GM19351 (cell line): ENCODE measurements around the gene PAQR9.

Source experiments
- ATAC-seq: cut with Tn5 transposase; IDR thresholded peaks from one replicate; pipeline ENCODE4 v1.9.1; 2021; ENCODE audit warnings: mild to moderate bottlenecking, moderate library complexity; ENCODE audit not compliant: unreplicated experiment

Gene PAQR9

DNA sequence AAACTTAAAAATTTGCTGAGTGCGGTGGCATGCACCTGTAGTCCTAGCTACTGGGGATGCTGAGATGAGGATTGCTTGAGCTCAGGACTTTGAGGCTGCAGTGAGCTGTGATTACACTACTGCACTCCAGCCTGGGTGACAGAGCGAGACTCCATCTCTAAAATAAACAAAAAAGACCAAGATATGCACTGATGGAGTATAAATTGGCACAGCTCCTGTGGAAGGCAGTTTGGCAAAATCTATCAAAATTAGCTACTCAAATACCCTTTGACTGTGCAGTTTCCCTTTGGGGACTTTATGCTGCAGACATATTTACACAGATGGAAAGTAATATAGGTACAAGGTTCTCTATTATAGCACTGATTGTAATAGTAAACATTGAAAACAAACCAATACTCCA lies 19.8 kb upstream of the PAQR9 start:
- ATAC-seq = no peak

DNA sequence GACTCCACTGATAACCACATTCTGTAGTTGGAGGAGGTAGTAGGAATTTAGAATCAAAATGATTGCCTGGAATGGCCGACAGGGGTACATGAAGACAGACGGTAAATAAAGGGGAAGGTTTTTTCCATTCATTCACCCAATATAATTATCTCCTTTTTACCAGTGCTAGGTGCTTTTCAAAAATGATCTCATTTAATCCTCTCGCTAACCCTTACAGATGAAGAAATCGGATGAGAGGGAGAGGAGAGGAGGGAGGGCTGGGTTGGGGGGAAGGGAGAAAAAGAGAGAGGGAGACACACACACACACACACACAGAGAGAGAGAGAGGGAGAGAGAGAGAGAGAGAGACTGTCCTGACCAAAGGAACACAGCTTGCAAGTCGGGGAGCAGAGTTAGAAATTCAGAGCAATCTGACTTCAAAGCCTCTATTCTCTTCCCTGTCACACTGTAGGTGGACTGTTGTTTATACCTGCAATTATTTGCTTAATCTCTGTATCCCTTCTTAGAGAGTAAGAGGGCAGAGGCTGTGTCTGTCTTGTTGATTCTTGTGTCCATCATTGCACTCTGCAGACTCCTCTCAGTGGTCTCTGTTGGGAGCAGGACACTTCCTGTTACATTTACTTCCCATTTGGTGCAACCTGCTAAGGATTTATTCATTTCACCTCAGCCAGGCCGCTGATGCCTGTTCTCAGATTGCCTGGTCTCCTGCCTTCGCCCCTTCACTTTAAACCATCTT lies 18.7 kb upstream of the PAQR9 start:
- no peak for ATAC-seq

DNA sequence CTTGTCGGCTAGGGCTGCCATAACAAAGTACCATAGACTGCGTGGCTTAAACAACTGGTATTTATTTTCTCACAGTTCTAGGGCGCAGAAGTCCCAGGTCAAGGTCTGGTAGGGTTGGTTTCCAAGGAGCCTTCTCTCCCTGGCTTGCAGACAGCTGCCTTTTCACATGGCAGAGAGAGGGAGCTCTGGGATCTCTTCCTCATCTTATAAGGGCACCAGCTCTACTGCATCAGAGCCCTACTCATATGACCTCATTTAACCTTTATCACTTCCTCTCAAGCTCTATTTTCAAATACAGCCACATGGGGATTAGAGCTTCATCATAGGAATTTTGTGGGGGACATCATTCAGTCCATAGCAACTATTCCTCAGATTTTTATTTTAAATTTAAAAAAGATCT lies 17.6 kb upstream of the PAQR9 start:
- no peak for ATAC-seq

DNA sequence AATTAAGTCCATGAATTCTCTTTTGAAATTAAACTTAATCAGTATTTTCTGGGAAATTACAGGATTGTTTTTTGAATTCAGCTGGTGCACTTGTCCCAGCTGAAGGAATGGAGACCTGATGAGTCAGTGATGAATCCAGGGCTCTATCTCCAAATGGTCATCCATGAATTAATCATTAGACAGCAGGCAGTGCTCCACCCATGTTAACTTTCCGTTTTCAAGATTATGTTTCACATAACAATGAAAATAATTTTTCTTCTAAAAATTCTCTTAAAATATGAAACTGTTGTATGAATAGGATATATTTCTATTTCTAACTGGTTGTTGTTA lies 13.9 kb upstream of the PAQR9 start:
- ATAC-seq = no peak

DNA sequence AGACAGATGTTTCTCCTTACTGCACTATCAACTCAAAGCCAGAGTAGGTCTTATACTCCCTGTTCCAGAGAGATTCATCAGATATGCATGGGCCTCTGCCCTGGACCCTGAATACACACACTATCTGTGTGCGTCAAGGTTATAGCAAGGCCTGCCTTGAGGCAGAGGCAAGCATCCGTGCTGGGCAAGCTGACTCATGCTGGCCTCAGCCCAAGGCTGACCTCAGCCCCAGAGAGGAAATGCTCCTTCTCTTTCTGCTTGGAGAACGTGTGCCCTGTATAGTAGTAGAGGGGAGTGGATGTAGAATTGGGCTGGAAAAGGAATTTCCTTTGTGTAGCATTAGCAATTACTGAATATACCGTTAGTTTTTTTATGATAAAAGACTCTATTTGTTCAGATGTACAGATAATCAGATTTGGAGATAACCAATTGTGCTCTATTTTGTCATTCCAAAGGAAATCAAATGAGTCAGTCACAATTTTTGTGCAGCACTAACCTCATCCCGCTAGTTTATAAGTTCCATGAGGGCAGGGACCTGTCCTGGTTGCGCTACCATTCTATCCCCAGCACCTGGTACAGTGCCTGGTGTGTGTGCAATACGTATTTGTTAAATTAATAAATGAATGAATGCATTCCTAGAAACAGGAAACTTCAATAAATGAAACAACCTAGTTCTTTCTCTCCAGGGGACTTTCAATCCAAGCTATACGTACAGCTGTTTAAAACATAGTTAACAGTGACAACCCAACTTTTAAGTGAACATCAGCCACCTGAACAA lies 13.3 kb upstream of the PAQR9 start:
- no peak for ATAC-seq

DNA sequence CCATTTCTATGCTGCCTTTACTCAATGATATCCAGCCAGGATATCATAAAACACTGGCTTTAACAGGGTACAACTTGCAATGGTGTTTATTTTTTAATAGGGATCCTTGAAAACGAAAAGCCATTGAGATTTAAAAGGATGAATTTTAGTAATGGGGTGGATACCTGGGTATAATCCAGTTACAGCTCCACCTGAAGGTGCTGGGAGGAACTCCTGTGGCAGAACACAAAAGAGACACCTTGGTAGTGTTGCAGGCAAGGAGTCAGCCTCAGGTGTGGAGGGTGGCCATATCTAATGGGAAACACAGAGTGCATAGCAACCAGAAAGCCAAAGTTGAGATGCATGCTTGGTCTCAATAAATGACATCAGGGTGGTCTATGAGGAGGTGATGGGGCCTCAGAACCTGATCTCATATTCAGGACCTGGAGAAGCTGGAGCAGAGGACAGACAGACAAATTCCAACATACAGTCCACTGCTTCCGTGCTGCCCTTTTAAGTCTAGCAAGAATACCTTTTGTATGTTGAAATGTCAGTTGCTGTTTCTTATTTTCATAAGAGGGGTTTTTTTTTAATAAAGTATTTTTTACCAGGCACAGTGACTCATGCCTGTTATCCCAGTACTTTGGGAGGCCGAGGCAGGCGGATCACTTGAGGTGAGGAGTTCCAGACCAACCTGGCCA lies 12.0 kb upstream of the PAQR9 start:
- no peak for ATAC-seq

DNA sequence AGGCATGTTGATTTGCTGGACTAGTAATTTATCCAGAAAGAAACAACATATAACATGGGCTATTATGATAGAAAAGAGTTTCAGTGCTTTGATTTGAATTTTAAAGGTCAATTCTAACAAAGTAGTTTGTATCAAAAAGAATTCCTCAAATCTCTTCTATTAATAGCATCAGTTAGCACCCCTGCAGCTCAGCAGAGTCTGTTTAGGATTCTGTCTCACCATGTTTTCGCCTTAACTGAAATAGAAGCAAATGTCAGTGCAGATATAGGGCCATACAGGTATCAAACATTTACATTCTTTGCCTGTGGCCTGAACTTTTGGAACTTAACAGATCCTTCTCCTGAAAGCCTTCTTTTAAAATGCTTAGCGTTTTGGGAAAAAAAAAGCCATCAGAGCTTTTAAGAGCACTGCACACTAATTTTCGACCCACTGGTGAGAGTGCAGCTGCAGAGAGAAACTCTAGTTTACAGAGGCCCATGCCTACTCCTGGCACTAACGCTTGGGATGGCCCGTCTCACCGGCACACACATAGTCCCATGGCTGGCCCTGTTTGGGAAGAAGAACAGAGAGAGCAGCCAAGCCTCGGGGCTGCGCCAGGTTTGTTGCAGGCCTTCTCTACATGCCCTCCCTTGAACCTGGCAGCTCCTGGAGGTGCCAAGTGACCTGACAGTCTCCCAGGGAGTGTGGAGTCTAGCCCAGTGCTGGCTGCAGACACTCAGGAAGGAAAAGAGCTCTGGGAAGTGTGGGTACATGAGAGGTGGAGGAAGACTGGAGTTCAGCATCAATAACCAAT lies 9.9 kb upstream of the PAQR9 start:
- no peak for ATAC-seq

DNA sequence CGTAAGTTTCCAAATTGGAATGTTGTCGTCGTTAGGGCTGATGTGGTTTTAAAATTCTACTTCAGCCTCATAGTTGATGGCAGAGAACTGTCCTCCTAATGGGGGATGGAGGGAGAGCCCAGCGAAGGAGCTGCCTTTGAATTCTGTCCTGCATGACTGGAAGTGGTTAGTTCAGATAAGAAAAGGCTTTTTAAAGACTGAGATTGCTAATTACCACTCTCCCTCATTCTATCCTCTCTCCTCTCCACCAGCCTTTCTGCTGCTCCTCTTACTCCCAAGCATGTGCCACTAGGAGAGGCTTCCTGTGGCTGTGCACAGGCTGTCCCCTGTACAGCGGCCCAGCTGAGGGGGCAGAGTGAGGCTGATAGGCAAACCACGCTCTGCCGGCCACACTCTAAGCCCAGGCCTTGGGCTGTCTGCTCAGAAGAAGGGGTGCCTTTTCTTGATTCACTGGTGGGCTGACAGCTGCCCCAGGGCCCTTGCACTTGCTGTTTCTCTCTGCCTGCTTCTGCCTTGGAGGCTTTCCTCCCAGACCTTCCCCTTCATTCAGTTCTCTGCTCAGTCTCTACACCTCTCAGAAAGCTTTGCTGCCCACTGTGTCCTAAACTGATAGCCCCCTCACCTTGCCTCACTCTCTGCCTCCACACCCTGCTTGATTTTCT lies 8.7 kb upstream of the PAQR9 start:
- ATAC-seq = no peak

DNA sequence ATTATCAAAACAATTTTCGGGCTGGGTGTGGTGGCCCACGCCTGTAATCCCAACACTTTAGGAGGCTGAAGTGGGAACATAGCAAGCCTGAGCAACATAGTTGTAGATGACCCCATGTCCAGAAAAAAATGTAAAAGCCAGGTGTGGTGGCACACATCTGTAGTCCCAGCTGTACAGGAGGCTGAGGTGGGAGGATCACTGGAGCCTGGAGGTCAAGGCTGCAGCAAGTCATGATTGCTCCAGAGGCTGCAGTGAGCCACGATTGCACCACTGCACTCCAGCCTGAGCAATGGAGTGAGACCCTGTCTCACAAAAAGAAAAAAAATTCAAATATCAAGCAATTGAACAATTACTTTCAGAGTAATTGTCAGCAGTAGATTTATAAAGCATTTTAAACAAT lies 8.0 kb upstream of the PAQR9 start:
- ATAC-seq = no peak

DNA sequence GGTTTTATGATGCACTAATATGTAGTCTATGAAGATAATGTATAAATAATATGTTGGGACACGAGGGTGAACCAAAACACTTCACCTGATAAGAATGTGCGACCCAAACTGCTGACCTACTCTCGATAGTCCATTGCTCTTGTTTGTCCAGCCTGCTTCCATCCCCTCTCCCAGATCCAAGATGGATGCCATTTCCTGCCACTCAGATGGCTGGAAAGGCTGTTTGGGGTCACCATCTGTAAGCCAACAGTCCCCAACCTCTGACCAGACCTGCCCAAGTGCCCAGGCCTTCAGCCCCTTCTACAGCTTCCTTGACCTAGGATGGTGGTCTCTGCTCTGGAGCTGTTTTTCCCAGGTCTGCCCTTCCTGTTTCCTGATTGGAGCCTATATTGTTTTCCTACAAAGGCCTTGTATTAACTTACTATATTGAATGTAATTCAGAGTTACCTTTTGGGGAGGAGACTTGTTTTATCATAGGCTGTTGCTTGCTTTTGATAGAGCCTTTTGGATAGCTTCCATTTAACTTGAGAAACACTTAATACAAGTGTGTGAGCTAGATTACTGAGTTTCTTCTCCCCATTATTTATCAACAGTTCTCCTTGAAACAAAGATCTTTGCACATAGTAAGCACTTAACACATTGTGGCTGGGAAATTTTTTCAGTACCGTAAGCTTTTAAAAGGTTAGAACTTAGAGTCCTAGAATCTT lies 5.0 kb upstream of the PAQR9 start:
- ATAC-seq = no peak

DNA sequence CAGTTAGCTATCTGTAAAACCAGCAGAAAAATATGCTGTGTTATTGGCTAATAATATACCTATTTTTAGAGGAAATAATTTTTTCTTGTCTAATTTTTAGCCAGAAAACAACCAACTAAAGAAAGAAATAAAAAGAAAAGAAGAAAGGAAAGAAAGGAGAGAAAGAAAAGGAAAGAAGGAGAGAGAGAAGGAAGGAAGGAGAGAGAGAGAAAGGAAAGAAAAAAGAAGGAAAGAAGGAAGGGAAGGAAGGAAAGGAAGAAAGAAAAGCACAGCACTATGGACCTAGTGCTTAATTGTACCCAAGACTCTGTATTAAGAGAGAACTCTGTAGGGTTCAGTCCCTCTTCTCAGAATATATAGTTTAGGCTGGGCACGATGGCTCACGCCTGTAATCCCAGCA lies 3.3 kb upstream of the PAQR9 start:
- ATAC-seq = no peak

DNA sequence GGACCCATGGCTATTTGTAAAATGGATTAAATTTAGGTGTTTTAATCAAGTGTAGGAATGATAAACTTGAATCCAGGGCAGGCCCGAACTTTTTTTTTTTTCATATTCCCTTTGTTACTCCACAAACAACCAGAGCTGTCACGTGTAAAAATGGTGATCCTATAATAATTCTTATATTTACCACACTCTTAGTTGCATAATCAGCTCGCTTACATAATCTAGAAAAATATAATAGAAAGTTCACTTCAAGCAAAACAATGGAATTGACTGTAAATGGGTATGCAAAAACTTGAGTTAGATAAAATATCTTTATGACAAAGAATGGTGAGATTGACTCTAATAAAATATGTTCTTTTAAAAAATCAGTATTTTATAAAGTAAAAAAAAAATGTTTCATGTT lies 2.1 kb upstream of the PAQR9 start:
- no peak for ATAC-seq

DNA sequence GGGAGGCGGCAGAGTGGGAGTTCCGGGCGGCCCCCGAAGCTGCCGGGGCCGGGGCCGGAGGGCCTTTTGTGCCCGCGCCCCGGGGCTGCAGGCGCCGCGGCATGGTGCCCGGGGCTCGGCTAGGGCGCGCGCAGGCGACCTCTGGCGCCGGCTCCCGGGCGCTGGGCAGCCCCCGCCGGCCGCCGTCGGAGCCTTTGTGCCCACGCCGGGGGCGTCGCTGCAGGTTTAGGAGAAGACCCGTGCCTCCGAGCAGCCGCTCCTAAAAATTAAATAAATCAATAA lies 299 bp downstream of the PAQR9 start:
- no peak for ATAC-seq

DNA sequence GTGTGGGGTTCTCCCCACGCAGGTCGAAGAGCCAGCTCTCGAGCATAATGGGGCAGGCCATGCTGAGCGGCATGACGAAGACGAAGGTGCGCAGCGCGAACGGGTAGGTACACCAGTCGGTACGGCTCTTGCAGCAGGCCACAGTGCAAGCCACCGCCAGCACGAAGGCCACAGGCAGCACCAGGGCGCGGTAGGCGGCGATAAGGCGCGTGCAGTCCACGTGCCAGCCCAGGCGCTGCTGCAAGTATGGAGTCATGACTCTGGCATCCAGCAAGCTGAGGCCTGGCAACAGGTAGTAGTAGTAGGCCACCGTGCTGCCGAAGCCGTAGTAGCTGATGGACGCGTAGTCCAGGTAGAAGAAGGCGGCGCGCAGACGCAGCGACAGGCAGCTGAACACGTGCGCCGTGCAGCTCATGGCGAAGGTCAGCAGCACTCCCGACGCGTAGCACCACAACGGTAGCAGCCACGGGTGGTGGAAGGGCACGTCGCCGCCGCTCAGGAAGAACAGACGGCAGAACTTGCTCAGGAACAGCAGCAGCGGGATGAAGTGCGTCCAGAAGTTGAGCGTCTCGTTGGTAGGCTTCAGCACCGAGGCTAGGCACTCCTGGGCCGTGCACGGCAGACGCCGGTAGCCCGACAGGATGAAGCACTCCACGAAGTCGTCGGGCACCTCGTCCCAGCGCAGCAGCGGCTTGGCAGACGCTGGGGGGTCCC lies 797 bp downstream of the PAQR9 start:
- no peak for ATAC-seq

DNA sequence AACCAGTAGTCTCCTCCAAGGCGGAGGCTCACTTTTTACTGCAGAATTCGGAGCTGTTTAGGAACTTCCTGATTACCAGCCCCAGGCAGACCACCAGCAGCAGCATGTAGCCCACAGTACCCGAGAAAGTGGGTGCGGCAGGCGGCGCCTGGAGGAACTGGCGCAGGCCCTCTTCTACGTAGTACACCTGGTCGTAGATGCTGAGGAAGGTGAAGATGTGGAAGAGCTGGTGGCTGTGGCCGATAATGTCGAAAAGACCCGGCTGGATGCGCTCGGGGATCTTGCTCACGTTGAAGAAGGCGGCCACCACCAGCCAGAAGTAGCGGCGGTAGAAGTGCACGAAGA lies 1.3 kb downstream of the PAQR9 start:
- no peak for ATAC-seq

DNA sequence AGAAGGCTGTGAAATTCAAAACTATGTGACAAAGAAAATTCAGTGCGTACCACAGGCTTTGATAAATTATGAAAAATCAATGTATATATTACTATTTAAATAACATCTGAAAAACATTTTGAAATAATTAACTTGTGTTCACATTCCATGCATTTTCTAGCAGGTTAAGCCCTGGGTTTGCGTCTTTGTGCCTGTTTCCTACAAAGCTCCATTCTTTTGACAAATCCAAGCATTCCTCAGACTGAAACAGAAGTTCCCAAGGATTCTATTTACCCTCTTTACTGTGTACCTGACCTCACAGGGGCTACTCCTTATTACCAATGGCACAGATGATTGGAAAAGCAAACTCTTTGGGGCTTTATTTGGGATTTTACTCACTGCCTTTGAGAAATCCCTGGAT lies 1.9 kb downstream of the PAQR9 start:
- no peak for ATAC-seq

DNA sequence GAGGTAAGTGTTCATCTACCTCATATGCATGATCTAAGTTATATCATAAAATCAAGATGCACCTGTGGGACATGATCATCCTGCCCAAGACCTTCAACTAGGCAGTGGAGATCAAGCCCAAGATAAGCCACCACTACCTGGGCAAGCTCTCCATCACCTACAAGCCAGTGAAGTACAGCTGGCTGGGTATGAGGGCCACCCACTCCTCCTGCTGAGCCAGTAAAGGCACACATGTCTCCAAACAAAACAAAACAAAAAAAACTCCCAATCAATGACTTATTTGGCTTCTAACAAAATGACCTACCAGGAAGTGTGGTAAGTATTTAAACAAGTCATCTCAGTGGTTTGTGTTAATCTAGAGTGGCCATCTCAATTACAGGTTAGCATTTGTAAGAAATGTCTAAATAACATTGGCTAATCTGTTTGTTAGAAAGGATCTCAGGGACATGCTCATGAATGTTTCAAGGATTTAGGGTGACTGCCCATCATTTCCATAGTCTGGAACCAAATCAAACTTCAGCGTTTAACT lies 3.1 kb downstream of the PAQR9 start:
- no peak for ATAC-seq

DNA sequence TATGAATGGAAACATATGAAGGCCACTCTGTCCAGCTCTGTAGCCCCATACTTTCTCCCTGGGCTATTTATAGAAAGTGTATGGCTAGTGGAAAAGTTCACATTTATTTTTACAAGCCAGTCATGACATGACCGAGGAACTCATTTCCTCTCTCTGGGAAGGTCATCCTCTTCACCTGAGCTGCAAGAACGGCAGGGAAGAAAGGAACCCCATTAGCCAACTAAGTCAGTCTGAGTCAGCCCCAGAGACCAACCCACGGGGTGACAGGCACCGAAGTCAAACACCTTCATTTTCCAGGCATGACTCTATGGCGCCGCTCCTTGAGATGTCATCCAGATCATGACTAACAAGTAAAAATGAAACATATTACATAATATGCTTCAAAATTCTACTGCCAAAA lies 4.8 kb downstream of the PAQR9 start:
- no peak for ATAC-seq

DNA sequence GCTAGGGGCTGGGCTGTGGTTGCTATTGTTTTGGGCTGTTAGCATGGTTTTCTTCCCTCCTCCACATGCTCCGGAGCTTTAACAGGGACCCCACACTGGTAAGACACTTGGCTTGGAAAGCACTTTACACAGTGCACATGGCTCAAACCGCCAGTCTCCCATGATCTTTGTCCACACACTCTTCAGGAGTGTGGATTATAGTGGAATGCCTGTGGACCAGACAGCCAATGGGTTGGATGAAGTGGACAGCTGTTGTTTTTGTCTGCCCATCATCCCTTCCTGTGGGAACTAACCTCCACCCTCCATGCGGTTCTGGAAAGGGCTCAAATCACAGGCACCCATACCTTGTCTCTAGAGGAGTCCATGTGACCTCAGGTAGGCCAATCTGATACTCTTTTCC lies 10.0 kb downstream of the PAQR9 start:
- ATAC-seq = no peak
